VCaP (cell line): ENCODE results near the gene ATP6V0E2.

ENCODE experiments used
- H3K27ac ChIP-seq: fragments of 450-650 bp; 2 replicates; pipeline ENCODE4 v1.5.1; 2017
- CTCF ChIP-seq: fragments of 450-650 bp; conservative IDR thresholded peaks from 2 replicates; pipeline ENCODE4 v1.5.1; 2017; ENCODE audit warnings: mild to moderate bottlenecking, moderate library complexity

ATP6V0E2 gene

GRCh38 chr7:149845257-149845980 is 28.4 kb upstream of the ATP6V0E2 start:
- no peak overlapping the region for H3K27ac ChIP-seq
- no peak for TF ChIP-seq CTCF

- H3K27ac ChIP-seq: no peak overlapping the region
- no peak for TF ChIP-seq CTCF
Measured at GRCh38 chr7:149846021-149846420, 27.7 kb upstream of the ATP6V0E2 start.

- no peak overlapping the region for H3K27ac ChIP-seq
- TF ChIP-seq CTCF: no peak
Measured at GRCh38 chr7:149846436-149847046, 27.2 kb upstream of the ATP6V0E2 start.

GRCh38 chr7:149849174-149849573 is 24.6 kb upstream of the ATP6V0E2 start:
- no peak overlapping the region for H3K27ac ChIP-seq
- TF ChIP-seq CTCF: no peak

GRCh38 chr7:149850007-149850594 is 23.7 kb upstream of the ATP6V0E2 start:
- no peak for TF ChIP-seq CTCF

GRCh38 chr7:149850716-149851115 is 23.1 kb upstream of the ATP6V0E2 start:
- no peak for TF ChIP-seq CTCF
- H3K27ac ChIP-seq: no peak overlapping the region; the same call in 1 of the 2 replicates

More at GRCh38 chr7:149850007-149850594, 23.7 kb upstream of the ATP6V0E2 start:
- no peak overlapping the region for H3K27ac ChIP-seq

- TF ChIP-seq CTCF: no peak
- H3K27ac ChIP-seq: peak overlapping the region; percentile 30; the same call in 1 of the 2 replicates
Measured at GRCh38 chr7:149851449-149851848, 22.3 kb upstream of the ATP6V0E2 start.
